ENCODE results near the gene PHACTR2.

The PHACTR2 gene

GRCh38 chr6:143743301-143744166, 65.8 kb downstream of the PHACTR2 start:
- CTCF ChIA-PET, result no interaction called here
- POLR2A ChIA-PET, result no interaction called here
- H3K27ac ChIP-seq (ENCODE audit: insufficient read depth in 1 of 2, low read depth in 1 of 2, low read length in 2 of 2, poor library complexity in 1 of 2, severe bottlenecking in 2 of 2), result no peak overlapping the region
- peaks cover 0 to 7% (median 1%) of the 10 kb centered on the region in 4 experiments for H3K36me3 ChIP-seq (ENCODE audit: control insufficient read depth in 4 of 4, insufficient read depth in 4 of 4, low read length in 3 of 4)
- H3K4me1 ChIP-seq (ENCODE audit: control extremely low read depth in 1 of 4, control insufficient read depth in 4 of 4, insufficient read depth in 4 of 4, low read length in 3 of 4), result peaks cover 0 to 11% (median 0%) of the 10 kb centered on the region in 4 experiments
- 95% methylated on average over 9 of the region's 12 CpGs for WGBS (ENCODE audit: insufficient coverage)
- H3K9me3 ChIP-seq (ENCODE audit: control extremely low read depth in 1 of 5, control insufficient read depth in 4 of 5, insufficient read depth in 2 of 5, low read depth in 1 of 5, low read length in 4 of 5), result no peaks in the 10 kb centered on the region
- no peak overlapping the region for H3K4me3 ChIP-seq (ENCODE audit: control insufficient read depth in 1 of 7, extremely low read depth in 1 of 7, insufficient read depth in 4 of 7, low read depth in 2 of 7, low read length in 6 of 7)
- no peak for DNase-seq
- H3K27me3 ChIP-seq (replicated peaks in 2 of 5; ENCODE audit: control insufficient read depth in 4 of 5, insufficient read depth in 5 of 5, low read length in 4 of 5), result no peaks in the 10 kb centered on the region

- H3K9me3 ChIP-seq (ENCODE audit: control extremely low read depth in 1 of 5, control insufficient read depth in 4 of 5, insufficient read depth in 2 of 5, low read depth in 1 of 5, low read length in 4 of 5), result no peaks in the 10 kb centered on the region
- no peaks in the 10 kb centered on the region for H3K27me3 ChIP-seq (replicated peaks in 2 of 5; ENCODE audit: control insufficient read depth in 4 of 5, insufficient read depth in 5 of 5, low read length in 4 of 5)
- no peak for DNase-seq
- H3K4me3 ChIP-seq (ENCODE audit: control insufficient read depth in 1 of 7, extremely low read depth in 1 of 7, insufficient read depth in 4 of 7, low read depth in 2 of 7, low read length in 6 of 7), result no peak overlapping the region
- H3K27ac ChIP-seq (ENCODE audit: insufficient read depth in 1 of 2, low read depth in 1 of 2, low read length in 2 of 2, poor library complexity in 1 of 2, severe bottlenecking in 2 of 2), result no peak overlapping the region
- 92% methylated on average over 8 of the region's 8 CpGs for WGBS (ENCODE audit: insufficient coverage)
- H3K4me1 ChIP-seq (ENCODE audit: control extremely low read depth in 1 of 4, control insufficient read depth in 4 of 4, insufficient read depth in 4 of 4, low read length in 3 of 4), result peaks cover 0 to 11% (median 0%) of the 10 kb centered on the region in 4 experiments
- CTCF ChIA-PET, result interaction anchor here (1.5 kb wide), 1 partner anchor 11 kb away, joined by 3 read pairs; no protein-coding TSS in a partner anchor
- POLR2A ChIA-PET, result no interaction called here
- peaks cover 0 to 7% (median 1%) of the 10 kb centered on the region in 4 experiments for H3K36me3 ChIP-seq (ENCODE audit: control insufficient read depth in 4 of 4, insufficient read depth in 4 of 4, low read length in 3 of 4)
Measured at GRCh38 chr6:143744551-143745165, 66.9 kb downstream of the PHACTR2 start.

- DNase-seq, result peak in 2 of 3 donors; percentile 8 to 12
- no peaks in the 10 kb centered on the region for H3K9me3 ChIP-seq (ENCODE audit: control extremely low read depth in 1 of 5, control insufficient read depth in 4 of 5, insufficient read depth in 2 of 5, low read depth in 1 of 5, low read length in 4 of 5)
- CTCF ChIA-PET, result interaction anchor here (0.8 to 1.5 kb wide), 2 partner anchors 10 to 61 kb away, joined by 3 read pairs; no protein-coding TSS in a partner anchor
- 94% methylated on average over 20 of the region's 22 CpGs for WGBS (ENCODE audit: insufficient coverage)
- H3K27me3 ChIP-seq (replicated peaks in 2 of 5; ENCODE audit: control insufficient read depth in 4 of 5, insufficient read depth in 5 of 5, low read length in 4 of 5), result no peaks in the 10 kb centered on the region
- H3K4me3 ChIP-seq (ENCODE audit: control insufficient read depth in 1 of 7, extremely low read depth in 1 of 7, insufficient read depth in 4 of 7, low read depth in 2 of 7, low read length in 6 of 7), result no peak overlapping the region
- H3K36me3 ChIP-seq (ENCODE audit: control insufficient read depth in 4 of 4, insufficient read depth in 4 of 4, low read length in 3 of 4), result peaks cover 0 to 7% (median 0%) of the 10 kb centered on the region in 4 experiments
- H3K27ac ChIP-seq (ENCODE audit: insufficient read depth in 1 of 2, low read depth in 1 of 2, low read length in 2 of 2, poor library complexity in 1 of 2, severe bottlenecking in 2 of 2), result no peak overlapping the region
- peaks cover 0 to 11% (median 0%) of the 10 kb centered on the region in 4 experiments for H3K4me1 ChIP-seq (ENCODE audit: control extremely low read depth in 1 of 4, control insufficient read depth in 4 of 4, insufficient read depth in 4 of 4, low read length in 3 of 4)
- POLR2A ChIA-PET, result no interaction called here
Measured at GRCh38 chr6:143745166-143746133, 67.7 kb downstream of the PHACTR2 start.

GRCh38 chr6:143746202-143747119, 68.7 kb downstream of the PHACTR2 start:
- Histone ChIP-seq H3K36me3 (ENCODE audit: control insufficient read depth in 4 of 4, insufficient read depth in 4 of 4, low read length in 3 of 4) (peaks cover 0 to 7% (median 0%) of the 10 kb centered on the region in 4 experiments), H3K4me3 (ENCODE audit: control insufficient read depth in 1 of 7, extremely low read depth in 1 of 7, insufficient read depth in 4 of 7, low read depth in 2 of 7, low read length in 6 of 7) (no peak overlapping the region), H3K27me3 (replicated peaks in 2 of 5; ENCODE audit: control insufficient read depth in 4 of 5, insufficient read depth in 5 of 5, low read length in 4 of 5) (no peaks in the 10 kb centered on the region), H3K9me3 (ENCODE audit: control extremely low read depth in 1 of 5, control insufficient read depth in 4 of 5, insufficient read depth in 2 of 5, low read depth in 1 of 5, low read length in 4 of 5) (no peaks in the 10 kb centered on the region), H3K4me1 (ENCODE audit: control extremely low read depth in 1 of 4, control insufficient read depth in 4 of 4, insufficient read depth in 4 of 4, low read length in 3 of 4) (peaks cover 0 to 8% (median 0%) of the 10 kb centered on the region in 4 experiments), H3K27ac (ENCODE audit: insufficient read depth in 1 of 2, low read depth in 1 of 2, low read length in 2 of 2, poor library complexity in 1 of 2, severe bottlenecking in 2 of 2) (no peak overlapping the region)
- CTCF ChIA-PET, result interaction anchor here (0.8 to 1.5 kb wide), 3 partner anchors 9 to 60 kb away, joined by 3 read pairs; no protein-coding TSS in a partner anchor
- POLR2A ChIA-PET, result no interaction called here
- no peak for DNase-seq
- WGBS (ENCODE audit: insufficient coverage), result 100% methylated on average over 9 of the region's 12 CpGs

GRCh38 chr6:143747347-143747842, 69.6 kb downstream of the PHACTR2 start:
- Histone ChIP-seq H3K4me3 (ENCODE audit: control insufficient read depth in 1 of 7, extremely low read depth in 1 of 7, insufficient read depth in 4 of 7, low read depth in 2 of 7, low read length in 6 of 7) (no peak overlapping the region), H3K27ac (ENCODE audit: insufficient read depth in 1 of 2, low read depth in 1 of 2, low read length in 2 of 2, poor library complexity in 1 of 2, severe bottlenecking in 2 of 2) (no peak overlapping the region), H3K36me3 (ENCODE audit: control insufficient read depth in 4 of 4, insufficient read depth in 4 of 4, low read length in 3 of 4) (peaks cover 0 to 7% (median 0%) of the 10 kb centered on the region in 4 experiments), H3K4me1 (ENCODE audit: control extremely low read depth in 1 of 4, control insufficient read depth in 4 of 4, insufficient read depth in 4 of 4, low read length in 3 of 4) (peaks cover 0 to under 1% (median 0%) of the 10 kb centered on the region in 4 experiments), H3K9me3 (ENCODE audit: control extremely low read depth in 1 of 5, control insufficient read depth in 4 of 5, insufficient read depth in 2 of 5, low read depth in 1 of 5, low read length in 4 of 5) (no peaks in the 10 kb centered on the region), H3K27me3 (replicated peaks in 2 of 5; ENCODE audit: control insufficient read depth in 4 of 5, insufficient read depth in 5 of 5, low read length in 4 of 5) (no peaks in the 10 kb centered on the region)
- 95% methylated on average over 7 of the region's 8 CpGs for WGBS (ENCODE audit: insufficient coverage)
- ChIA-PET POLR2A (no interaction called here), CTCF (interaction anchor here (0.5 to 1.4 kb wide), 2 partner anchors 14 to 317 kb away, joined by 3 read pairs; no protein-coding TSS in a partner anchor)
- no peak for DNase-seq

- Histone ChIP-seq H3K27ac (ENCODE audit: insufficient read depth in 1 of 2, low read depth in 1 of 2, low read length in 2 of 2, poor library complexity in 1 of 2, severe bottlenecking in 2 of 2) (no peak overlapping the region), H3K9me3 (ENCODE audit: control extremely low read depth in 1 of 5, control insufficient read depth in 4 of 5, insufficient read depth in 2 of 5, low read depth in 1 of 5, low read length in 4 of 5) (no peaks in the 10 kb centered on the region), H3K4me1 (ENCODE audit: control extremely low read depth in 1 of 4, control insufficient read depth in 4 of 4, insufficient read depth in 4 of 4, low read length in 3 of 4) (no peaks in the 10 kb centered on the region), H3K36me3 (ENCODE audit: control insufficient read depth in 4 of 4, insufficient read depth in 4 of 4, low read length in 3 of 4) (peaks cover 0 to 8% (median 3%) of the 10 kb centered on the region in 4 experiments), H3K4me3 (ENCODE audit: control insufficient read depth in 1 of 7, extremely low read depth in 1 of 7, insufficient read depth in 4 of 7, low read depth in 2 of 7, low read length in 6 of 7) (no peak overlapping the region), H3K27me3 (replicated peaks in 2 of 5; ENCODE audit: control insufficient read depth in 4 of 5, insufficient read depth in 5 of 5, low read length in 4 of 5) (no peaks in the 10 kb centered on the region)
- no peak for DNase-seq
- ChIA-PET POLR2A (no interaction called here), CTCF (interaction anchor here (1.1 kb wide), 1 partner anchor 25 kb away, joined by 3 read pairs; no protein-coding TSS in a partner anchor)
- WGBS (ENCODE audit: insufficient coverage), result no CpG with 5 or more reads among the region's 1 CpG
Measured at GRCh38 chr6:143749891-143750290, 72.1 kb downstream of the PHACTR2 start.
